HCT116 (cell line): ENCODE results near the gene RIMS4. TPM values are rescaled to one million over a fixed set of nuclear protein-coding genes. Genes with fewer than 3 reads are reported as not detected.

Experiments used
- ATAC-seq: fragments of 200-7000 bp; cut with Tn5 transposase; 2 replicates; pipeline ENCODE4 v1.9.1; 2020; ENCODE audit warnings: mild to moderate bottlenecking, moderate library complexity
- BruUV-seq: library from RNA; stranded (reverse); fragments of 400-500 nt; replicated peaks from 2 replicates; lab custom pipeline; 2021; lab: Mats Ljungman, UMichigan
- CTCF ChIA-PET: fragments of 300-600 bp; sonication (Branson Sonifier 250); formaldehyde crosslinking; loops from one replicate; lab custom pipeline; 2021; ENCODE audit warnings: antibody characterized with exemption; lab: Charles Lee
- POLR2A ChIA-PET: fragments of 300-600, 350-600 bp; sonication (Branson Sonifier 250); formaldehyde crosslinking; loops from one replicate; lab custom pipeline; 2021; ENCODE audit warnings: antibody characterized with exemption; lab: Charles Lee
- RAD21 ChIA-PET, 2 experiments: fragments of 300-600 bp; sonication (Branson Sonifier 250); formaldehyde crosslinking; loops; one replicate each; lab custom pipeline; 2023; ENCODE audit warnings: low total read pairs in 2 of 2; ENCODE audit not compliant: uncharacterized antibody in 2 of 2, unreplicated experiment in 2 of 2, low non-redundant PET in 1 of 2; lab: Charles Lee
- DNase-seq: peaks from one replicate; pipeline ENCODE4 v3.0.0-alpha.2; 2010; ENCODE audit warnings: low read depth, low spot score
- H2AFZ ChIP-seq: fragments of 200-600 bp; shearing (Covaris generic), sonication (generic); 2 replicates; pipeline ENCODE4 v1.6.1; 2017; ENCODE audit warnings: low read depth, mixed run types, mixed read lengths, antibody characterized with exemption, low read length; ENCODE audit not compliant: poor library complexity, severe bottlenecking
- H3K27ac ChIP-seq: 2 replicates; pipeline ENCODE4 v1.5.1; 2012; ENCODE audit warnings: low read depth, low read length
- H3K27me3 ChIP-seq: fragments of 200-600 bp; sonication (generic); 2 replicates; pipeline ENCODE4 v1.6.1; 2016; ENCODE audit warnings: mixed run types, low read length, mixed read lengths; ENCODE audit not compliant: insufficient read depth
- H3K36me3 ChIP-seq, 2 experiments: fragments of 200-500 bp in 1 of 2; fragments of 200-600 bp in 1 of 2; sonication (Bioruptor generic) in 1 of 2; sonication (generic) in 1 of 2; 2 replicates each; pipeline versions ENCODE4 v1.5.1 to v1.6.1; 2014 to 2016; ENCODE audit warnings: low read length in 2 of 2, inconsistent platforms in 1 of 2, mixed read lengths in 1 of 2, mixed run types in 1 of 2; ENCODE audit not compliant: insufficient read depth in 2 of 2, control insufficient read depth in 1 of 2
- H3K4me1 ChIP-seq, 2 experiments: fragments of 200-600 bp in 1 of 2; sonication (generic) in 1 of 2; 2 replicates each; pipeline versions ENCODE4 v1.5.1 to v1.6.1; 2012 to 2017; ENCODE audit warnings: low read length in 2 of 2, inconsistent platforms in 1 of 2, mild to moderate bottlenecking in 1 of 2, mixed read lengths in 1 of 2, mixed run types in 1 of 2, moderate library complexity in 1 of 2; ENCODE audit not compliant: insufficient read depth in 2 of 2, control insufficient read depth in 1 of 2
- H3K4me2 ChIP-seq: fragments of 200-600 bp; sonication (generic); 2 replicates; pipeline ENCODE4 v1.6.1; 2017; ENCODE audit warnings: mixed run types, low read length, mixed read lengths
- H3K4me3 ChIP-seq, 2 experiments: fragments of 200-600 bp in 1 of 2; sonication (generic) in 1 of 2; replicated peaks in 1 of 2; 2 replicates each; pipeline ENCODE4 v1.5.1; 2011 to 2016; ENCODE audit warnings: low read length in 2 of 2, control low read depth in 1 of 2, low read depth in 1 of 2, mild to moderate bottlenecking in 1 of 2, mixed read lengths in 1 of 2, mixed run types in 1 of 2
- H3K79me2 ChIP-seq: fragments of 200-600 bp; sonication (generic); 2 replicates; pipeline ENCODE4 v1.6.1; 2017; ENCODE audit warnings: mild to moderate bottlenecking, mixed run types, low read length, moderate library complexity, mixed read lengths; ENCODE audit not compliant: insufficient read depth
- H3K9ac ChIP-seq: fragments of 200-600 bp; sonication (generic); 2 replicates; pipeline ENCODE4 v1.6.1; 2016; ENCODE audit warnings: low read length, mixed read lengths
- H3K9me2 ChIP-seq: fragments of 200-600 bp; sonication (generic), shearing (Covaris generic); 2 replicates; pipeline ENCODE4 v1.6.1; 2017; ENCODE audit warnings: mixed run types, mild to moderate bottlenecking, moderate library complexity; ENCODE audit not compliant: insufficient read depth
- H3K9me3 ChIP-seq, 2 experiments: fragments of 200-500 bp in 1 of 2; fragments of 200-600 bp in 1 of 2; sonication (Bioruptor generic) in 1 of 2; sonication (generic) in 1 of 2; 2 replicates each; pipeline ENCODE4 v1.6.1; 2014 to 2017; ENCODE audit warnings: low read length in 2 of 2, mixed read lengths in 2 of 2, inconsistent platforms in 1 of 2, low read depth in 1 of 2, mild to moderate bottlenecking in 1 of 2, mixed run types in 1 of 2, moderate library complexity in 1 of 2; ENCODE audit not compliant: control insufficient read depth in 1 of 2, insufficient read depth in 1 of 2
- H4K20me1 ChIP-seq: fragments of 200-600 bp; sonication (generic), shearing (Covaris generic); 2 replicates; pipeline ENCODE4 v1.6.1; 2017; ENCODE audit warnings: mixed run types, mild to moderate bottlenecking, moderate library complexity; ENCODE audit not compliant: insufficient read depth
- CBX3 ChIP-seq: IDR thresholded peaks from 2 replicates; pipeline ENCODE4 v1.6.1; 2012; ENCODE audit warnings: low read depth
- CEBPB ChIP-seq: IDR thresholded peaks from 2 replicates; pipeline ENCODE4 v1.6.1; 2012; ENCODE audit warnings: low read depth
- EZH2 ChIP-seq: fragments of 200-600 bp; sonication (generic); IDR thresholded peaks from 2 replicates; pipeline ENCODE4 v1.6.1; 2017; ENCODE audit warnings: antibody characterized with exemption, mixed run types
- EZH2phosphoT487 ChIP-seq: fragments of 200-600 bp; IDR thresholded peaks from 2 replicates; pipeline ENCODE4 v1.6.1; 2018; ENCODE audit warnings: antibody characterized with exemption, borderline replicate concordance
- POLR2AphosphoS5 ChIP-seq: IDR thresholded peaks from 2 replicates; pipeline ENCODE4 v1.6.1; 2011; ENCODE audit warnings: mild to moderate bottlenecking, low read depth, low read length, moderate library complexity
- RAD21 ChIP-seq: IDR thresholded peaks from 2 replicates; pipeline ENCODE4 v1.6.1; 2012; ENCODE audit warnings: low read depth, mild to moderate bottlenecking
- SIN3A ChIP-seq: IDR thresholded peaks from 2 replicates; pipeline ENCODE4 v1.6.1; 2012; ENCODE audit warnings: low read depth
- SP1 ChIP-seq: IDR thresholded peaks from 2 replicates; pipeline ENCODE4 v1.6.1; 2012; ENCODE audit warnings: low read depth
- SRF ChIP-seq: IDR thresholded peaks from 2 replicates; pipeline ENCODE4 v1.6.1; 2012; ENCODE audit warnings: low read depth
- ZNF274 ChIP-seq: fragments of 200-500 bp; sonication (Bioruptor generic); IDR thresholded peaks from 2 replicates; pipeline ENCODE4 v1.6.1; 2014; ENCODE audit warnings: mild to moderate bottlenecking, low read depth, low read length, inconsistent platforms
- intact Hi-C: fragments of 100-400 bp; cut with micrococcal nuclease; formaldehyde crosslinking; loops from 2 replicates; pipeline ENCODE4 v1.10.0; 2022
- total RNA-seq: library from RNA; stranded (reverse); gene quantifications from one replicate; pipeline ENCODE4 v1.2.1, GENCODE V29; 2021; ENCODE audit not compliant: unreplicated experiment
- TF ChIP-seq, protein P1 (sequence below), 3 experiments: fragments of 200-600 bp in 1 of 3; sonication (generic) in 1 of 3; IDR thresholded peaks in 2 of 3; conservative IDR thresholded peaks in 1 of 3; 2 replicates each; pipeline ENCODE4 v1.5.1; 2012 to 2017; ENCODE audit warnings: low read depth in 2 of 3, low read length in 2 of 3, antibody characterized with exemption in 1 of 3, borderline replicate concordance in 1 of 3, control low read depth in 1 of 3, mild to moderate bottlenecking in 1 of 3, mixed read lengths in 1 of 3, mixed run types in 1 of 3, moderate library complexity in 1 of 3; ENCODE audit not compliant: insufficient read depth in 1 of 3

Gene RIMS4
- total RNA-seq, 1 experiment from 2014 or later = 0.05 TPM

DNA sequence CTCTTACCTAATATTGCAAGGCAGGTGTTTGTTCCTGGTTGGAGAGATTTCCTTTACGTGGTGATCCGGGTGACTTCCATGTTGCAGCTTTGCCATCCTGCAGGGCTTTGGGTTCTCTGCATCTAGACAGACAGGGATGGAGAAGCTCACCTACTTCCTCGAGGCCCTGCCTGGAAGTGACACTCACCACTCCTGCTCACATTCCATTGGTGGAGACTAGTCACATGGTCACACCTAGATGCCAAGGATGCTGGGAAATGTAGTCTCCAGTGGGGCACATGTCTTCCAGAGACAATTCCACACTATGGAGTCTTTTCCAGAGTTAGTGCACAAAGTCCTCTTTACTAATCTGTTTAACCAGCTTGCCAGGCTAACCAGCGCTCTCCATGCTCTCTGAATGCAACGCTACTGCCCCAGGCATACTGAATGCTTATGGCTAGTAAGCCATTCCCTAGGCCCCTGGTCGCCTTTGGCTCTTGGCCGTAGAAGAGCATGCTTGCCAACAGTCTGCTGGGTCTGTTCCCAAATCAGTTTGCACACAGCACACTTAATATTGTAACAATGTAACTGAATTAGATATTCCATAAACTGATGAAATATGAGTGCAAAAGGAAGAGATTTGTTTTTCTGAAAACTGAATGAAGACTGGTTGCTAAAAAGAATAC is 71.4 kb downstream of the RIMS4 start (continued):
- TF ChIP-seq RAD21 = no peak
- no peak for TF ChIP-seq SRF
- TF ChIP-seq SIN3A = no peak
- TF ChIP-seq EZH2 = no peak

DNA sequence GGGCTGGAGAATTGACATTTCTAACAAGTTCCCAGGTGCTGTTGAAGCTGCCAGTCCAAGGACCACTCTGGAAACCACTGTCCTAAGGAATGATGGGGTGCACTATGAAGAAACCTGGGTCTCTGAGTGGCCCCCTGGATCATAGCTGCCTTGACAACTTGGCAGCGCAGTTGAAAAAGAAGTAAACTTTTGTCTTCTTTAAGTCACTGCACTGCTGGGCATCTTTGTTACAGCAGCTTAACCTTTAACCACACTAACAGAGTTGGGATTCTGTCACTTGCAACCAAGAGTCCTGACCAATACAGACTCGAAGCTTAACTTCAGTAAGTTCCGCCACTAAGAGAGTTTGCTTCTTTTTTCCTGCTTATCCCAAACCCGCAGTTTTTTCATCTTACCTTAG is 73.2 kb downstream of the RIMS4 start:
- no peaks in the 10 kb centered on the region for H3K9me2 ChIP-seq

DNA sequence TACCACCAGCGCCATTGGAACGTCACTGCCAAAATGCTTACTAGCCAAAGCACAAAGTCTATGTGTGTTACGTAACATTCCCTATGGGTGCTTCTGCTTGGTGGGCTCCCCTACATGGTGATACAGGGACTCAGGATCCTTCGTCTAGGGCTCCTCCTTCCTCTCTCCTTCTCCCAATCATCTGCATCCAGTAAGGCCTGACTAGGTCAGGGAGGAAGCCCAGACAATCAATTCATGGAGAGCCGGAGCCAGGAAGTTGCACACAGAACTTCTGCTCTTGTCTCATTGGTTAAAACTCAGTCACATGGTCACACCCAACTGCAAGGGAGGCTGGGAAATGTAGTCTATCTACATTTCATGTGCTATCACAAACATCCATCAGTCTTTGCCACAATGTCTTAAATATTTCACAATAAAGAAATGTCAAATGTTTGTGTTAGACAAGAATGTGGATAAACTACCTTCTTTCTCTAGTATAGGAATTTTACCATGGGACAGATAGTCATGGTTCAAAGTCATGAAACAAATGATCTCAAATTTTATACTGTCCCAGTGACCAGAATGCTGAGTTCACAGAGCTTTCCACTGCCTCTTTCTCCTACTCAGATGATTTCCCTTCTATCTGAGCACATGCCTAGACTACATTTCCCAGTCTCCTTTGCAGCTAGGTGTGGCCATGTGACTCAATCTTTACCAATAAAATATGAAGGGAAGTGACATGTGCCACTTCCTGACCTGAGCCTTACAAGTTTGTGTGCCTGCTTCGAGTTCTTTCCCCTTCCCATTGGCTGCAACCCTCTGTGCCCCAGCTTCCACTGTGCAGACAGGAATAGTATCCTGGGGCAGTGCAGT is 74.0 kb downstream of the RIMS4 start:
- no peaks in the 10 kb centered on the region for H3K9me3 ChIP-seq
- POLR2A ChIA-PET = no interaction called here
- RAD21 ChIA-PET = no interaction called here
- 0 out of 4 replicates have a peak overlapping the region, but pooled peaks of 1 of the 2 experiments have one; percentile 25 for H3K4me3 ChIP-seq
- H3K4me2 ChIP-seq = peak overlapping the region; percentile 52
- CTCF ChIA-PET = interaction anchor here (0.8 to 1.3 kb wide), 2 partner anchors 11 to 51 kb away, joined by 3 read pairs; no protein-coding TSS in a partner anchor
- no peaks in the 10 kb centered on the region for H4K20me1 ChIP-seq
- no peaks in the 10 kb centered on the region for H3K79me2 ChIP-seq
- H3K27ac ChIP-seq = 0 out of 2 replicates have a peak overlapping the region, but pooled peaks have one; percentile 6
- no peaks in the 10 kb centered on the region for H3K9me2 ChIP-seq
- H2AFZ ChIP-seq = no peak overlapping the region
- peaks cover 3 to 33% of the 10 kb centered on the region in 2 experiments; a peak in 3 of 4 replicates for H3K4me1 ChIP-seq
- H3K36me3 ChIP-seq = no peaks in the 10 kb centered on the region
- H3K9ac ChIP-seq = no peak overlapping the region
- DNase-seq = peak; percentile 89
- ATAC-seq = peak; percentile 82
- BruUV-seq = no TSS peak
- no peaks in the 10 kb centered on the region for H3K27me3 ChIP-seq
- intact Hi-C loops = no loop called here
- TF ChIP-seq, protein P1, sequence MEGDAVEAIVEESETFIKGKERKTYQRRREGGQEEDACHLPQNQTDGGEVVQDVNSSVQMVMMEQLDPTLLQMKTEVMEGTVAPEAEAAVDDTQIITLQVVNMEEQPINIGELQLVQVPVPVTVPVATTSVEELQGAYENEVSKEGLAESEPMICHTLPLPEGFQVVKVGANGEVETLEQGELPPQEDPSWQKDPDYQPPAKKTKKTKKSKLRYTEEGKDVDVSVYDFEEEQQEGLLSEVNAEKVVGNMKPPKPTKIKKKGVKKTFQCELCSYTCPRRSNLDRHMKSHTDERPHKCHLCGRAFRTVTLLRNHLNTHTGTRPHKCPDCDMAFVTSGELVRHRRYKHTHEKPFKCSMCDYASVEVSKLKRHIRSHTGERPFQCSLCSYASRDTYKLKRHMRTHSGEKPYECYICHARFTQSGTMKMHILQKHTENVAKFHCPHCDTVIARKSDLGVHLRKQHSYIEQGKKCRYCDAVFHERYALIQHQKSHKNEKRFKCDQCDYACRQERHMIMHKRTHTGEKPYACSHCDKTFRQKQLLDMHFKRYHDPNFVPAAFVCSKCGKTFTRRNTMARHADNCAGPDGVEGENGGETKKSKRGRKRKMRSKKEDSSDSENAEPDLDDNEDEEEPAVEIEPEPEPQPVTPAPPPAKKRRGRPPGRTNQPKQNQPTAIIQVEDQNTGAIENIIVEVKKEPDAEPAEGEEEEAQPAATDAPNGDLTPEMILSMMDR (IDR thresholded peaks at IDR 0.05 in 2 of 3, conservative IDR thresholded peaks at IDR 0.05 in 1 of 3; ENCODE audit: borderline replicate concordance in 1 of 3, insufficient read depth in 1 of 3, low read depth in 2 of 3, low read length in 2 of 3) = no peak
- TF ChIP-seq CEBPB (no peak; the same call in 1 of the 2 replicates), EZH2phosphoT487 (no peak), POLR2AphosphoS5 (peak; percentile 43), SP1 (peak; percentile 57), SRF (no peak)

More for the DNA sequence above, 73.2 kb downstream of the RIMS4 start:
- ATAC-seq (no peak), DNase-seq (no peak)
- TF ChIP-seq ZNF274 = no peak
- TF ChIP-seq CBX3 = no peak
- ChIA-PET CTCF (interaction anchor here (0.8 to 1.3 kb wide), 2 partner anchors 11 to 51 kb away, joined by 3 read pairs; no protein-coding TSS in a partner anchor), POLR2A (no interaction called here), RAD21 (no interaction called here)
- intact Hi-C loops = no loop called here
- 0 out of 2 replicates have a peak overlapping the region, but pooled peaks have one; percentile 52 for H3K4me2 ChIP-seq
- no peaks in the 10 kb centered on the region for H3K9me3 ChIP-seq
- 0 out of 2 replicates have a peak overlapping the region, but pooled peaks have one; percentile 0 for H3K27ac ChIP-seq
- BruUV-seq = no TSS peak
- H2AFZ ChIP-seq = no peak overlapping the region
- no peaks in the 10 kb centered on the region for H3K79me2 ChIP-seq
- H3K4me3 ChIP-seq = no peak overlapping the region
- H3K36me3 ChIP-seq = no peaks in the 10 kb centered on the region
- no peak overlapping the region for H3K9ac ChIP-seq
- peaks cover 3 to 29% of the 10 kb centered on the region in 2 experiments; a peak in 3 of 4 replicates for H3K4me1 ChIP-seq
- no peaks in the 10 kb centered on the region for H4K20me1 ChIP-seq
- no peaks in the 10 kb centered on the region for H3K27me3 ChIP-seq
